Measurements from ENCODE around the gene GRIPAP1.

The GRIPAP1 gene

DNA sequence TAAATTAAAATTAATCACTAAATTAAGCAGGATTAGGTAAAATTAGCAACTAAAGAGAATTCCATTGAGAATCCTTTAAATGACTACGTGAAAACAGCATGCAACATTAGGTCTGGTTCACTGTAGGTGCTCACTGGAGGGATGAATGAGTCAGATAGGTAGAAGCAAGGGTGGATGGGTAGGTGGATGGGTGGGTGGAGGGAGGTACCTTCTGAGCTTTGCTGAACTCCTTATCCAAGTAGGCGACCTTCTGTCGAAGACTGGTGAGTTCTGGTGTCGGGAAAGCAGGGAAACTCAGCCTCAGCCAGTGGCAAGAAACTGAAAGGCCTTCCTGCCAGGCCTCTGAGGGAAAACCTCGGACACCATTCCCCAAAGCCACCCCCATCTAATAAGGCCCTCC, 3.0 kb downstream of the GRIPAP1 start:
- Mint-ChIP-seq H3K4me3 (peak overlapping the region in 1 of 3 experiments; percentile 27), H3K9me3 (peaks cover 22% of the 10 kb centered on the region), H3K27me3 (ENCODE audit: low read depth) (no peaks in the 10 kb centered on the region), H3K27ac (no peak overlapping the region), H3K36me3 (ENCODE audit: low read depth) (peaks cover 52% of the 10 kb centered on the region), H3K4me1 (peaks cover 7% of the 10 kb centered on the region)
- TF ChIP-seq, protein P1, sequence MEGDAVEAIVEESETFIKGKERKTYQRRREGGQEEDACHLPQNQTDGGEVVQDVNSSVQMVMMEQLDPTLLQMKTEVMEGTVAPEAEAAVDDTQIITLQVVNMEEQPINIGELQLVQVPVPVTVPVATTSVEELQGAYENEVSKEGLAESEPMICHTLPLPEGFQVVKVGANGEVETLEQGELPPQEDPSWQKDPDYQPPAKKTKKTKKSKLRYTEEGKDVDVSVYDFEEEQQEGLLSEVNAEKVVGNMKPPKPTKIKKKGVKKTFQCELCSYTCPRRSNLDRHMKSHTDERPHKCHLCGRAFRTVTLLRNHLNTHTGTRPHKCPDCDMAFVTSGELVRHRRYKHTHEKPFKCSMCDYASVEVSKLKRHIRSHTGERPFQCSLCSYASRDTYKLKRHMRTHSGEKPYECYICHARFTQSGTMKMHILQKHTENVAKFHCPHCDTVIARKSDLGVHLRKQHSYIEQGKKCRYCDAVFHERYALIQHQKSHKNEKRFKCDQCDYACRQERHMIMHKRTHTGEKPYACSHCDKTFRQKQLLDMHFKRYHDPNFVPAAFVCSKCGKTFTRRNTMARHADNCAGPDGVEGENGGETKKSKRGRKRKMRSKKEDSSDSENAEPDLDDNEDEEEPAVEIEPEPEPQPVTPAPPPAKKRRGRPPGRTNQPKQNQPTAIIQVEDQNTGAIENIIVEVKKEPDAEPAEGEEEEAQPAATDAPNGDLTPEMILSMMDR (IDR thresholded peaks at IDR 0.05; ENCODE audit: unreplicated experiment in 3 of 3), result no peak

- Mint-ChIP-seq H3K4me3 (peak overlapping the region; percentile 23 to 54 (median 52)), H3K27ac (no peak overlapping the region), H3K27me3 (ENCODE audit: low read depth) (no peaks in the 10 kb centered on the region), H3K4me1 (peaks cover 7% of the 10 kb centered on the region), H3K36me3 (ENCODE audit: low read depth) (peaks cover 52% of the 10 kb centered on the region), H3K9me3 (peaks cover 18% of the 10 kb centered on the region)
- TF ChIP-seq, protein P1 (IDR thresholded peaks at IDR 0.05; ENCODE audit: unreplicated experiment in 3 of 3), result no peak
These were observed 3.7 kb downstream of the GRIPAP1 start for GRCh38 chrX:48998391-48998790.

- no peaks in the 10 kb centered on the region for H3K27me3 Mint-ChIP-seq (ENCODE audit: low read depth)
- peaks cover 18% of the 10 kb centered on the region for H3K9me3 Mint-ChIP-seq
- H3K4me3 Mint-ChIP-seq, result peak overlapping the region; percentile 28 to 40 (median 31)
- no peak overlapping the region for H3K27ac Mint-ChIP-seq
- H3K36me3 Mint-ChIP-seq (ENCODE audit: low read depth), result peaks cover 52% of the 10 kb centered on the region
- peaks cover 7% of the 10 kb centered on the region for H3K4me1 Mint-ChIP-seq
- TF ChIP-seq, protein P1 (IDR thresholded peaks at IDR 0.05; ENCODE audit: unreplicated experiment in 3 of 3), result no peak
These were observed 4.2 kb downstream of the GRIPAP1 start for GRCh38 chrX:48997865-48998264.

DNA sequence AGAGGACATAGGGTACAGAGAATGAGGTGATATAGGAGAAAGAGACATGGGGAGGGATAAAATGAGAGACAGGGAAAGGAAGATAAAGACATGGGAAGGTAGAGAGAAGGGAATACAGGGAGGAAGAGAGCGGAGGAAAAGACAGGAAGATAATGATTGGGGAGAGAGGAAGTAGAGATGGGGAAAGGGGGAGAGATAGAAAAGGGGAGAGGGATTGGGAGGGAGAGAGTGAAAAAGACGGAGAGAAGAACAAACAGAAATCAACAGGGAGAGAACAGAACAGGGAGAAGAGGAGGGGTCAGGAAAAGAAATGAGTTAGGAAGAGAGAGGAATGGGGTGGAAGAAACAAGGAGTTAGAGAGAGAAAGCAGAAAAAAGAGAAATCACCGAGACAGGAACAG, 4.6 kb downstream of the GRIPAP1 start:
- TF ChIP-seq, protein P1 (IDR thresholded peaks at IDR 0.05; ENCODE audit: unreplicated experiment in 3 of 3), result no peak
- Mint-ChIP-seq H3K27ac (no peak overlapping the region), H3K27me3 (ENCODE audit: low read depth) (no peaks in the 10 kb centered on the region)

DNA sequence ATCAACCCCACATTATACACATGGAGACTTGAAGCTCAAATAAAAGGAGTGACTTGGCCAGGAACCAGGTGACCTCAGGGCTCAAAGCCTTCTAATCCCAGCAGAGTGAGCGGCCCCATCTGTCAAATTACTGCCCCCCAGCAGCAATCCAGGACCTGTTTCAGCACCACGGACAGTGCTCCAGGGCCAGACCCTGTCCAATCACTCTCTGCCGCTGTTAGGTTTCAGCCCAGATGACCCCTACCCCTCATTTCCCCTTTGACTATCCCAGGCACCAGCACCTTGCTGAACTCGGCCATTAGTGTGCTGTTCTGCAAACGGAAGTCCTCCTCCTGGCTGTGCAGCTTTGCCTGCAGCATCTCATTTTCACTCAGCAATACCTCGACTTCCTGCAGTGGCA, 5.1 kb downstream of the GRIPAP1 start:
- Mint-ChIP-seq H3K27me3 (ENCODE audit: low read depth) (no peaks in the 10 kb centered on the region), H3K9me3 (peaks cover 21% of the 10 kb centered on the region), H3K27ac (no peak overlapping the region), H3K4me1 (peaks cover 7% of the 10 kb centered on the region), H3K4me3 (no peak overlapping the region), H3K36me3 (ENCODE audit: low read depth) (peaks cover 58% of the 10 kb centered on the region)
- TF ChIP-seq, protein P1 (IDR thresholded peaks at IDR 0.05; ENCODE audit: unreplicated experiment in 3 of 3), result no peak

More for the DNA sequence above, 4.6 kb downstream of the GRIPAP1 start:
- Mint-ChIP-seq H3K36me3 (ENCODE audit: low read depth) (peaks cover 55% of the 10 kb centered on the region), H3K9me3 (peaks cover 20% of the 10 kb centered on the region), H3K4me1 (peaks cover 7% of the 10 kb centered on the region), H3K4me3 (peak overlapping the region; percentile 2 to 40 (median 5))

- H3K9me3 Mint-ChIP-seq, result peaks cover 7% of the 10 kb centered on the region
- TF ChIP-seq, protein P1 (IDR thresholded peaks at IDR 0.05; ENCODE audit: unreplicated experiment in 3 of 3), result no peak
- H3K36me3 Mint-ChIP-seq (ENCODE audit: low read depth), result peaks cover 45% of the 10 kb centered on the region
- H3K27me3 Mint-ChIP-seq (ENCODE audit: low read depth), result no peaks in the 10 kb centered on the region
- no peak overlapping the region for H3K4me3 Mint-ChIP-seq
- H3K4me1 Mint-ChIP-seq, result no peaks in the 10 kb centered on the region
- H3K27ac Mint-ChIP-seq, result no peak overlapping the region
These were observed 9.7 kb downstream of the GRIPAP1 start for GRCh38 chrX:48992341-48992740.

All from nephron (organoid).